Left ventricle myocardium inferior (tissue), 1 donor: ENCODE measurements around the gene AICDA. TPM values are rescaled to one million over a fixed set of nuclear protein-coding genes. Genes with fewer than 3 reads are reported as not detected.
"Not testable (repeated sequence)": the region's sequence is repeated elsewhere in the genome, so short reads cannot be mapped to it uniquely, and the experiment has no call there.

Source experiments
- DNase-seq: peaks from one replicate; pipeline ENCODE4 v3.0.0-alpha.2; 2020
- H3K27ac ChIP-seq: fragments of 200-600 bp; replicated peaks from 2 replicates; pipeline ENCODE4 v1.8.0; 2021
- H3K27me3 ChIP-seq: fragments of 200-600 bp; 2 replicates; pipeline ENCODE4 v1.8.0; 2021; ENCODE audit warnings: low read depth
- H3K36me3 ChIP-seq: fragments of 200-600 bp; 2 replicates; pipeline ENCODE4 v1.8.0; 2021
- H3K4me1 ChIP-seq: fragments of 200-600 bp; 2 replicates; pipeline ENCODE4 v1.8.0; 2021
- H3K4me3 ChIP-seq: fragments of 200-600 bp; 2 replicates; pipeline ENCODE4 v1.8.0; 2021; ENCODE audit warnings: mild to moderate bottlenecking, moderate library complexity
- H3K9me3 ChIP-seq: fragments of 200-600 bp; replicated peaks from 2 replicates; pipeline ENCODE4 v1.8.0; 2021
- CTCF ChIP-seq: fragments of 200-600 bp; IDR thresholded peaks from 2 replicates; pipeline ENCODE4 v1.8.0; 2021; ENCODE audit warnings: antibody characterized with exemption, mild to moderate bottlenecking, borderline replicate concordance
- intact Hi-C: fragments of 100-400 bp; cut with micrococcal nuclease; formaldehyde crosslinking; loops from one replicate; pipeline ENCODE4 v1.11.0; 2022
- total RNA-seq: library from RNA; stranded (reverse); fragmentation: NEBNext Ultra II Directional; extraction: Animal tissue kit (Norgen Biotek cat#: 25700); gene quantifications from one replicate; pipeline ENCODE4 v1.2.1, GENCODE V29; 2021
- donor health status: DM: no; HTN: yes; CAD: no; lungs with severe emphysema.

The AICDA gene
- total RNA-seq, 1 donor from 2014 or later, result not detected

- intact Hi-C loops, result no loop called here
- no peak for DNase-seq
- Histone ChIP-seq H3K9me3 (no peaks in the 10 kb centered on the region), H3K36me3 (no peaks in the 10 kb centered on the region), H3K4me1 (no peaks in the 10 kb centered on the region), H3K27ac (no peak overlapping the region), H3K27me3 (no peaks in the 10 kb centered on the region), H3K4me3 (no peak overlapping the region)
- TF ChIP-seq CTCF, result no peak
These were observed 31.4 kb downstream of the AICDA start for GRCh38 chr12:8581098-8581784.

GRCh38 chr12:8577879-8578278 lies 34.8 kb downstream of the AICDA start:
- intact Hi-C loops, result no loop called here
- no peaks in the 10 kb centered on the region for H3K4me1 ChIP-seq
- no peak for TF ChIP-seq CTCF
- H3K9me3 ChIP-seq, result no peaks in the 10 kb centered on the region
- H3K4me3 ChIP-seq, result no peak overlapping the region
- H3K36me3 ChIP-seq, result no peaks in the 10 kb centered on the region
- H3K27me3 ChIP-seq, result no peaks in the 10 kb centered on the region
- no peak overlapping the region for H3K27ac ChIP-seq
- no peak for DNase-seq

- DNase-seq, result no peak
- H3K27me3 ChIP-seq, result no peaks in the 10 kb centered on the region
These were observed 40.2 kb downstream of the AICDA start for GRCh38 chr12:8572507-8572906.

GRCh38 chr12:8566525-8566924 lies 46.1 kb downstream of the AICDA start:
- Histone ChIP-seq H3K27me3 (no peaks in the 10 kb centered on the region), H3K4me1 (no peaks in the 10 kb centered on the region), H3K36me3 (no peaks in the 10 kb centered on the region), H3K27ac (peak overlapping the region; percentile 46), H3K4me3 (no peak overlapping the region), H3K9me3 (peaks cover 24% of the 10 kb centered on the region)
- intact Hi-C loops, result no loop called here
- TF ChIP-seq CTCF, result no peak
- DNase-seq, result no peak

More at GRCh38 chr12:8572507-8572906, 40.2 kb downstream of the AICDA start:
- intact Hi-C loops, result no loop called here
- no peaks in the 10 kb centered on the region for H3K4me1 ChIP-seq
- no peak overlapping the region for H3K4me3 ChIP-seq
- no peak for TF ChIP-seq CTCF
- H3K9me3 ChIP-seq, result no peaks in the 10 kb centered on the region
- H3K36me3 ChIP-seq, result no peaks in the 10 kb centered on the region
- H3K27ac ChIP-seq, result no peak overlapping the region

GRCh38 chr12:8566052-8566451 lies 46.6 kb downstream of the AICDA start:
- H3K36me3 ChIP-seq, DNase-seq, H3K4me3 ChIP-seq, H3K27me3 ChIP-seq, intact Hi-C loops, H3K4me1 ChIP-seq: not testable (repeated sequence)
- H3K9me3 ChIP-seq, result peaks cover 24% of the 10 kb centered on the region
- H3K27ac ChIP-seq, result peak overlapping the region; percentile 46

GRCh38 chr12:8564656-8565055 lies 48.0 kb downstream of the AICDA start:
- TF ChIP-seq CTCF, result no peak
- H3K27ac ChIP-seq, result no peak overlapping the region
- no peak for DNase-seq
- intact Hi-C loops, result no loop called here
- no peak overlapping the region for H3K4me3 ChIP-seq
- no peaks in the 10 kb centered on the region for H3K27me3 ChIP-seq
- H3K9me3 ChIP-seq, result peaks cover 24% of the 10 kb centered on the region
- H3K36me3 ChIP-seq, result no peaks in the 10 kb centered on the region
- no peaks in the 10 kb centered on the region for H3K4me1 ChIP-seq
